ENCODE measurements around the gene LIN9.
A peak's percentile ranks its signal among the peaks of the same experiment; 100 is the strongest.

LIN9 gene

DNA sequence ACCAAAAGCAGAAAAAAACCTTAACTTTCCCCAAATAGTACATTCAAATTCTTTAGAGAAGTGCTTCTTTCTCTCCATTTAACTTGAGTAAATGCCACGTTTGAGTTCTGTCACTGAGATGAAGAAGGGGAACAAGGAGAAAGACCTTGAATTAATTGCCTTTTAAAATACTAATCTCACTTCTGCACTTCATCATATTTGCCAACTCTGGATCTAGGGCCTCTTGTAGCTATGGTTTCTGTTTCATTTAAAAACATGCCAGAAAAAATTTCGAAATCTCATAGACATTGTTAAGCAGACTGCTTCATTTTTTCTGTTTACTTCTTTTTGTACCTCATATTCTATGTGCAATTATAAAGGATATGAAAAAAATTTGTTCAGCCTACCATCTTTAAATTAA is 60.9 kb downstream of the LIN9 start:
- no peaks in the 10 kb centered on the region for H3K27me3 ChIP-seq (ENCODE audit: insufficient read depth, low read length)
- H3K36me3 ChIP-seq (ENCODE audit: insufficient read depth, low read length), result peaks cover 25% of the 10 kb centered on the region
- no peaks in the 10 kb centered on the region for H3K4me1 ChIP-seq (ENCODE audit: insufficient read depth, low read length)
- H2AFZ ChIP-seq (ENCODE audit: low read depth, low read length), result no peak overlapping the region
- no peak overlapping the region for H3K4me3 ChIP-seq (ENCODE audit: low read length)
- H3K9me3 ChIP-seq (ENCODE audit: low read length), result no peaks in the 10 kb centered on the region

DNA sequence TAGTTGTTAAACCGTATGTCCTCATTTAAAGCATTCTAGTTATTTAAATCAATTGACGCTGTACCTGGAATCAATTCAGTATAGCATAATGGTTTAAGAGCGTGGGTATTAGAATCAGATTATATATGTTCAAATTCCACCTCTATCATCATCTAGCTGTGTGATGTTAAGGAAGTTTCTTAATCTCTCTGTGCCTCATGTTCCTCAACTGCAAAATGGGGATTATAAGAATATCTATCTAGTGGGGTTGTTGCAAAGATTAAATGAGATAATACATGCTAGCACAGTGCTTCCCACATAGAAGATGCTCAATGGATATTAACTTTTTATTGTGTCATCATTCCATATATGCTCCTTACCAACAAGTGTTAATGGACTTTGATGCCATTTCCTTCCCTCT is 69.5 kb downstream of the LIN9 start:
- H3K4me1 ChIP-seq (ENCODE audit: insufficient read depth, low read length), result no peaks in the 10 kb centered on the region
- H2AFZ ChIP-seq (ENCODE audit: low read depth, low read length), result no peak overlapping the region
- no peak overlapping the region for H3K4me3 ChIP-seq (ENCODE audit: low read length)
- peaks cover 37% of the 10 kb centered on the region for H3K36me3 ChIP-seq (ENCODE audit: insufficient read depth, low read length)
- H3K27me3 ChIP-seq (ENCODE audit: insufficient read depth, low read length), result no peaks in the 10 kb centered on the region
- H3K9me3 ChIP-seq (ENCODE audit: low read length), result no peaks in the 10 kb centered on the region

DNA sequence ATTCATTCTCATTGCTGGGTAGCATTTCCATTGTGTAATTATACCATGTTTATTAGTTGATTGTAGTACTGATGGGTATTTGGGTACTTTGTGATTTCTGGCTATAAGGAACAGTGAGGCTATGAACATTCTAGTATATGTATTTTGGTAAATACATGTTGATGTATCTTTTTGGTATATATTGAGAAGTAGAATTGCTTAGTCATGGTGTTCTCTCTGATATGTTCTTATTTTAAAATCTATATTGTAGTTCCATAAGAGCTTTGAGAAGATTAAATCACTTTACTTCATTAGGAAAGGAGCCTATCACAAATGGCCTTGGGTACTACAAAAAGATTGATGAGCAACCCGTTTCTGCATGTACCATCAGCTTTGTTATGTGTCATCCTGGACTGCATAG is 72.1 kb downstream of the LIN9 start:
- Histone ChIP-seq H3K4me3 (ENCODE audit: low read length) (no peak overlapping the region), H2AFZ (ENCODE audit: low read depth, low read length) (no peak overlapping the region), H3K27me3 (ENCODE audit: insufficient read depth, low read length) (no peaks in the 10 kb centered on the region), H3K36me3 (ENCODE audit: insufficient read depth, low read length) (peaks cover 55% of the 10 kb centered on the region), H3K4me1 (ENCODE audit: insufficient read depth, low read length) (no peaks in the 10 kb centered on the region), H3K9me3 (ENCODE audit: low read length) (no peaks in the 10 kb centered on the region)

DNA sequence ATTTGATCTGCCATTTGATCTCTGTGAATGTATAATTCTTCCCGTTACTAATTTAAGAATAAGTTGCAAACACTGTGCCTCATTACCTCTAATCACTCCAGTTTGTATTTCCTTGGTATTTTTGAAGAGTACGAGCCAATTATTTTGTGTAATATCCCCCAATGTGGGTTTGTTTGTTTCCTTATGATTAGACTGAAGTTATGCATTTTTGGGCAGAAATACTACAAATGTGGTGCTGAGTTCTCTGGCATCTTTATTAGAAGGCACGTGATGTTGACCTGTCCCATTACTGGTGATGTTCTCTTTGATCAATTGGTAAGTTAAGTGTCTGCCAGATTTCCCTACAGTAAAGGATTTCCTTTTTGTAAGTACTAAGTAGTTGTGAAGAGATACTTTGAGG is 75.2 kb downstream of the LIN9 start:
- Histone ChIP-seq H3K9me3 (ENCODE audit: low read length) (no peaks in the 10 kb centered on the region), H3K27me3 (ENCODE audit: insufficient read depth, low read length) (no peaks in the 10 kb centered on the region)

DNA sequence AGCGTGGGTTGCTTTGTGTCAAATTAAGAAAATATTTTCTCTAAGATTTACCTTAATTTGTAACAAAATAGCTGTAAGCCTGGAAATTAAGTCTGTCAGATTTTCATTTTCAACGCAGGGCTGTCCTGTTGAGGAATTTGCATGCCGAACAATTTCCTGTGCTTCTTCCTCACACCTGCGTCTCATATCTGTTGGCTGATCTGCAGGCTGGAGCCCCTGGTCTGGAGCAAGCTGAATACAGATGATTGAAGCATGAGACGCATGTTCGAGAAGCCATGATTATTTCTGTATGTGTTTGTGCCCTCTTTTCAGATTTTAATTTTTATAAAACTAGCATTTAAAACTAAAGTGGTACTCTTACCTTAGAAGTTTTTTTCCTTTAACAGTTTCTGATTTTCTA is 75.7 kb downstream of the LIN9 start:
- Histone ChIP-seq H3K27me3 (ENCODE audit: insufficient read depth, low read length) (no peaks in the 10 kb centered on the region), H3K36me3 (ENCODE audit: insufficient read depth, low read length) (peaks cover 52% of the 10 kb centered on the region), H3K4me3 (ENCODE audit: low read length) (no peak overlapping the region), H2AFZ (ENCODE audit: low read depth, low read length) (no peak overlapping the region), H3K9me3 (ENCODE audit: low read length) (no peaks in the 10 kb centered on the region), H3K4me1 (ENCODE audit: insufficient read depth, low read length) (no peaks in the 10 kb centered on the region)

More for the DNA sequence above, 75.2 kb downstream of the LIN9 start:
- Histone ChIP-seq H3K4me3 (ENCODE audit: low read length) (no peak overlapping the region), H3K4me1 (ENCODE audit: insufficient read depth, low read length) (no peaks in the 10 kb centered on the region), H2AFZ (ENCODE audit: low read depth, low read length) (no peak overlapping the region), H3K36me3 (ENCODE audit: insufficient read depth, low read length) (peaks cover 56% of the 10 kb centered on the region)

DNA sequence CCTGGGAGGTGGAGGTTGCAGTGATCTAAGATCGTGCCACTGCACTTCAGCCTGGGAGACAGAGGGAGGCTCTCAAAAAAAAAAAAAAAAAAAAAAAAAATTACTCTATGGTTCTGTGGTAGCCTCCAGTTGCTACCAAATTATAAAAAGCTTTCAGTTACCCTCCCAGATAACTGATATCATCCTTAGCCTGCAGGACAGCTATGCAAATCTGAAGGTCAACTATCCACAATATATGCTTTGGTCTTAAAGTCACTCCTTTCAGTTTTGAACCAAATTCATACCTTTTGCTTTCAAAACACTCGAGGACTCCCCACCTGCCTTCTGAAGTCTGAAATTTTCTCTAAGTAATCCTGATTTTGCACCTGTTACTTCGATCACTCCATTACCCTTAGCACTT is 82.4 kb downstream of the LIN9 start:
- Histone ChIP-seq H3K9me3 (ENCODE audit: low read length) (no peaks in the 10 kb centered on the region), H3K36me3 (ENCODE audit: insufficient read depth, low read length) (peaks cover 11% of the 10 kb centered on the region), H3K4me1 (ENCODE audit: insufficient read depth, low read length) (no peaks in the 10 kb centered on the region), H3K4me3 (ENCODE audit: low read length) (no peak overlapping the region), H2AFZ (ENCODE audit: low read depth, low read length) (no peak overlapping the region), H3K27me3 (ENCODE audit: insufficient read depth, low read length) (peaks cover 23% of the 10 kb centered on the region)

DNA sequence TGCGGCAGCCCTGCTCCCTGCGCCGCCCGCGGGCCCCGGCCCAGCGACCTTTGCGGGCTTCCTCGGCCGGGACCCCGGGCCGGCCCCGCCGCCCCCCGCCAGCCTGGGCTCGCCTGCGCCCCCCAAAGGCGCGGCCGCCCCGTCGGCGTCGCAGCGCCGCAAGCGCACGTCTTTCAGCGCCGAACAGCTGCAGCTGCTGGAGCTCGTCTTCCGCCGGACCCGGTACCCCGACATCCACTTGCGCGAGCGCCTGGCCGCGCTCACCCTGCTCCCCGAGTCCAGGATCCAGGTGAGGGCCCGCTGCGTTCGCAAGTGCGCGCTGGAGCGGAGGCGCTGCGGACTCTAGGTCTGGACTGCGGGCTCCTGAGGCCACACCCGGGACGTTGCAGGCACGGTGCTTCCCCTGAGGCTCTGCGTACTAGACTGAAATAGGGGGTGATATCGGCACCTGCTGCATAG is 85.1 kb downstream of the LIN9 start:
- Histone ChIP-seq H3K36me3 (ENCODE audit: insufficient read depth, low read length) (no peaks in the 10 kb centered on the region), H3K27me3 (ENCODE audit: insufficient read depth, low read length) (peaks cover 31% of the 10 kb centered on the region), H3K9me3 (ENCODE audit: low read length) (no peaks in the 10 kb centered on the region), H3K4me1 (ENCODE audit: insufficient read depth, low read length) (no peaks in the 10 kb centered on the region), H3K4me3 (ENCODE audit: low read length) (peak overlapping the region; percentile 50), H2AFZ (ENCODE audit: low read depth, low read length) (peak overlapping the region; percentile 39)

DNA sequence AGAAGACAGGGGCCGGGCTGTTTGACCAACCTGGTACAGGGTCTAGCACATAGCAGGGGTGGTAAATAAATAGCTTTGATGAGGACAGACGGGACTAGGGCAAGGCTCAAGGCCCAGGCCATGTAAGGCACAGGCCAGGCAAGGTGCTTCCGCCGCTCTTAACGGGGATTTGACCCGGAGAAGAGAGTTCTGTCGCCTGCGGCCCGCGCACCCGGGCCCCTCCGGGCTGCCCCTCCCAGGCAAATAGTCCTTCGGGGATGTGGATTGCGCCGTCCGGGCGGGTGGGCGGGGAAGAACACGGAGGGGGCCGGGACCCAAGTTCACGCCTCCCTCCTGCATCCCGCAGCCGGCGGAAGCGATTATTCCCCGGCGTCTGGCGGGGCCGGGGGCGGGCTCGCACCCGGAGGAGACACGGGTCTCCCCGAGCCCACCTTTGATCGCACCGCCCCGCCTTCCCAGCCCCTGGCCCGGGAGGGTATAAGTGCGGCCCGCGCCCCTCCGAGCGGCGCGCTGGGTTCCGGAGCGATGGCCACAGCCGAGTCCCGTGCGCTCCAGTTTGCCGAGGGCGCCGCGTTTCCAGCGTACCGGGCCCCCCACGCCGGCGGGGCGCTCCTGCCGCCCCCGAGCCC is 85.7 kb downstream of the LIN9 start, which contains the start of gene MIXL1:
MIXL1 (plus strand) TSS at position 508 of the 629 bp plus-strand sequence; CDS start at position 526, 18 bp downstream.
- H3K9me3 ChIP-seq (ENCODE audit: low read length), result no peaks in the 10 kb centered on the region
- H3K4me1 ChIP-seq (ENCODE audit: insufficient read depth, low read length), result no peaks in the 10 kb centered on the region
- H3K27me3 ChIP-seq (ENCODE audit: insufficient read depth, low read length), result peaks cover 31% of the 10 kb centered on the region
- H3K36me3 ChIP-seq (ENCODE audit: insufficient read depth, low read length), result no peaks in the 10 kb centered on the region
- H2AFZ ChIP-seq (ENCODE audit: low read depth, low read length), result peak within 1 kb of the TSS; percentile 39
- peak within 1 kb of the TSS; percentile 50 for H3K4me3 ChIP-seq (ENCODE audit: low read length)

DNA sequence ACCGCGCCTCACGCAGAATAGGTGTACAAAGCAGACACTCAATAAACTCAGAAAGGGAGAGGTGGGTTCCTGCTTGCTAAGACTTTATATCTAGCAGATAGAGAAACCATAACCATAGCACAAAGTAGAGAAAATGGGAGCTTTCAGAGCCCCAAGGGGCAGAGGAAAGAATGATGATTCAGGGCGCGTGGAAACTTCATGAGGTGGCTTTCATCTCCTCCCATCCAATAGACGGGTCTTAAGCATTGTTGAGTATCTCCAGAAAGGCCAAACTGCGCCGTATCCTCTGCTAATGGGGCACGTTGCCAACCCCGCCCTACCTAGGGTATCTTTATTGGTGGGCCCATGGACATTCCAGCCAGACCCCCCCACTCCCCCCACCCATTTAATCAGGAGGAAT is 86.3 kb downstream of the LIN9 start:
- H3K4me1 ChIP-seq (ENCODE audit: insufficient read depth, low read length), result no peaks in the 10 kb centered on the region
- no peak overlapping the region for H2AFZ ChIP-seq (ENCODE audit: low read depth, low read length)
- no peaks in the 10 kb centered on the region for H3K36me3 ChIP-seq (ENCODE audit: insufficient read depth, low read length)
- no peaks in the 10 kb centered on the region for H3K9me3 ChIP-seq (ENCODE audit: low read length)
- no peak overlapping the region for H3K4me3 ChIP-seq (ENCODE audit: low read length)
- peaks cover 31% of the 10 kb centered on the region for H3K27me3 ChIP-seq (ENCODE audit: insufficient read depth, low read length)

DNA sequence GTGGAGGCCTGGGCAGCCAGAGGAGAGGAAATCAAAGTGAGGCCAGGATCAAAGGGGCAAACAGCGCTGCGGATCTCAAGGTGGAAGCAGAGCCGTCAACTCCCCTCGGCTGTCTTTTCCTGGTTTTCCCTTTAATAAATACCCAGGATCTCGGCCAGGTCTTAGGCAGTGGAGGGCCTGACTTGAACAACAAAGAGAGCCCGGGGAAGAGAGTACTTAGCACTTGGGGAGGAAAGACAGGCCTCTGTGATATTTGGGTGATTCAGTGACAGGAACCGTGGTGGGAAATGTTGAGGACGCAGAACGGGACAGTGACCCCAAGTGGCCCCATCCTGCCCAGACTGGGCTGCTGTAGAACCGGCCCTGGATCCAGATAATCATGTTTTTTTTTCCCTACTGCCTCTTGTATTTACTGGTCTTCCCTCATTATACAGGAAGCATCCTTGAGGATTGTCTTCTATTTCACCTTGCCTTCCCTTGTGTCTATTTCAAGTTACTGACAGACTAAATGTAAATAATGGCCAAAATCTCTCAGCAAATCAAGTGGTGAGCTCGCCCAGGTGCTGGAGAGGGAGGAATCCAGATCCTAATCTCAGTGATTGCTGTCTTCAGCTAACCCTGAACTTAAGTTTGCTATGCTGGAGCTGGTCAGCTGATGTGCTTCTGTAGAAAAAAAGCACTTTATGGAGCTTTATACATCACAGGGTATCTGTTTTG is 88.3 kb downstream of the LIN9 start:
- Histone ChIP-seq H3K4me1 (ENCODE audit: insufficient read depth, low read length) (no peaks in the 10 kb centered on the region), H3K9me3 (ENCODE audit: low read length) (no peaks in the 10 kb centered on the region), H3K36me3 (ENCODE audit: insufficient read depth, low read length) (no peaks in the 10 kb centered on the region), H2AFZ (ENCODE audit: low read depth, low read length) (no peak overlapping the region), H3K4me3 (ENCODE audit: low read length) (no peak overlapping the region), H3K27me3 (ENCODE audit: insufficient read depth, low read length) (peaks cover 32% of the 10 kb centered on the region)

DNA sequence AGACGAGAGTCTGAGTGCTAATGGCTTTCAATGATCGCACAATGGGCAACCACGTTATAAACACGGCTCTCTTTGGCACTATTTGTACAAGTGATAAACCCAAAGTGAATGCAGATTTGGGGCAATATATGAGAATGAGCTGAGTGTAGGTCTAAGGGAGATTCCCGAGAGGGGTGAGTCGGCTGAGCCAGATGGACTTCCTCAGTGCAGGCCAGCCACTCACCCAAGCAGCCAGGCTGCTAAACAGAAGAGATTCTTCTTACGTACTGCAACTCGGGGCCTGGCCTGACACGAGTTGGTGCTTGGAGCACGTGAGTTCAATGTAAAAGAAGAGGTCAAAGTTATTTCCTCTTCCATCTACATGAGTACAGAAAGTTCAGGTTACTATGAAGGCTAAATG is 91.7 kb downstream of the LIN9 start:
- no peaks in the 10 kb centered on the region for H3K36me3 ChIP-seq (ENCODE audit: insufficient read depth, low read length)
- no peak overlapping the region for H2AFZ ChIP-seq (ENCODE audit: low read depth, low read length)
- no peaks in the 10 kb centered on the region for H3K9me3 ChIP-seq (ENCODE audit: low read length)
- peaks cover 15% of the 10 kb centered on the region for H3K27me3 ChIP-seq (ENCODE audit: insufficient read depth, low read length)
- H3K4me3 ChIP-seq (ENCODE audit: low read length), result no peak overlapping the region
- H3K4me1 ChIP-seq (ENCODE audit: insufficient read depth, low read length), result peaks cover 3% of the 10 kb centered on the region

DNA sequence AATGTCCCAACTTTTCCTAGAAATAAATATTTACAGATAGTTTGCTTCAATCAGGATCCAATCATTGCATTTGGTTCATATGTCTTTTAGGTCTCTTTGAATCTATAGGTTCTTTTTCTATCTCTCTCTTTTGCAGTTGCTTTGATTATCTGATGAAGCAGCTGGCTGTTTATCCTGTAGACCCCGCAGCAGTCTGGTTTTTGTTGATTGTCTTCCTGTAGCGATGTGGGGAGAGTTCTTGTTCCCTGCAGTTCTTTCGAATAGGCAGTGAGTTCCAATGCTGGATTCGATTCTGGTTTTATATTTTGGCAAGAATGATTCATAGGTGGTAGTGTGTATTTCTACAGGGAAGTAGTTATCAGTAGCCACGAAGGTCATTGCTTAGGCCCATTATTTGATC is 92.9 kb downstream of the LIN9 start:
- Histone ChIP-seq H3K9me3 (ENCODE audit: low read length) (no peaks in the 10 kb centered on the region), H3K4me1 (ENCODE audit: insufficient read depth, low read length) (peaks cover 3% of the 10 kb centered on the region), H3K36me3 (ENCODE audit: insufficient read depth, low read length) (no peaks in the 10 kb centered on the region), H3K27me3 (ENCODE audit: insufficient read depth, low read length) (peaks cover 14% of the 10 kb centered on the region), H2AFZ (ENCODE audit: low read depth, low read length) (no peak overlapping the region), H3K4me3 (ENCODE audit: low read length) (no peak overlapping the region)

DNA sequence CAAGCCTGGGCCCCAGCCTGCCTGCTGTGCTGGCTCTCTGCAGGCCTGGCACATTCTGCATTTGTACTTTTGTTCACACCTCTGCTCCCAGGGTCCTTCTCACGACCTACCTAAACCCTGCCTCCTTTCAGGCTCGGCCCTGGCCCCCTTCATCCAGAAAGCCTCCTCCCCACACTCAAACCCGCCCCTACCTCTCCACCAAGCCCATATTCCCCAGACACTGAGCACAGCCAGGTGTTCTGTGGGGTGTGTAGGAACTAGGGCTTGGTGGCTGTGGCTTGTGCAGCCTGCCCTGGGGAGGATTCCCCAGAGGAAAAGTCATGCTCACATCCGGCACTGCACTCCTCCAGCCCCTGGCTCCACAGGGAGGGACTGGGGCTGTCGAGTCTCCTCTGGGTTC is 93.7 kb downstream of the LIN9 start:
- Histone ChIP-seq H3K4me3 (ENCODE audit: low read length) (no peak overlapping the region), H3K36me3 (ENCODE audit: insufficient read depth, low read length) (no peaks in the 10 kb centered on the region), H3K4me1 (ENCODE audit: insufficient read depth, low read length) (peaks cover 3% of the 10 kb centered on the region), H2AFZ (ENCODE audit: low read depth, low read length) (no peak overlapping the region), H3K27me3 (ENCODE audit: insufficient read depth, low read length) (peaks cover 8% of the 10 kb centered on the region), H3K9me3 (ENCODE audit: low read length) (no peaks in the 10 kb centered on the region)
